ENCODE measurements around the gene TALDO1. TPM values are rescaled to one million over a fixed set of nuclear protein-coding genes. Genes with fewer than 3 reads are reported as not detected.

Gene TALDO1
- polyA plus RNA-seq, 1 of the 3 experiments (the other 2 are of a cell fraction), result 103 TPM

DNA sequence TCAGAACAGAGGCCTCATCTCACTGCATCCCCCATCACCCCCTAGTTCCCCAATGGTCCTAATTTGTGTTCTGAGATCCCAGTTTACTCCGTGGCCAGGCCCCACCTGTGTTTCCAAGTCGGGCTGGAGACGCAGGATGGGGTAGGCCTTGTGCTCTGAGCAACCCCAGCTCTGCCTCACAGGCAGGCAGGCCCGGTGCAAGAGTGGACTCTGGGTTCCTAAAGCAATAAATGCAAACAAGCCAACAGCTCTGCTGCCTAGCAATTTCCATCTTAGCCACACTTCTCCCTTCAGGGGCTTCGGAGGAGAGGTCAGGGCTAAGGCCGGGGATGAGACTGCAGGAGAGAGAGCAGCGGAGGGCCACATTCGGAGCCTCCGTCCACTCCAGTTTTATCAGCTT, 43.8 kb upstream of the TALDO1 start:
- H3K9me3 ChIP-seq, result no peaks in the 10 kb centered on the region
- H3K9me2 ChIP-seq, result no peaks in the 10 kb centered on the region
- H3K36me3 ChIP-seq (replicated peaks in 1 of 2; ENCODE audit: control insufficient read depth in 1 of 2, insufficient read depth in 2 of 2, low read length in 1 of 2), result peaks cover 0 to 3% of the 10 kb centered on the region in 2 experiments
- no peaks in the 10 kb centered on the region for H4K20me1 ChIP-seq (ENCODE audit: insufficient read depth)
- POLR2A ChIA-PET, result no interaction called here
- CTCF ChIA-PET, result interaction anchor here (1.5 to 3.9 kb wide), 3 partner anchors 20 to 24 kb away, joined by 3 to 22 read pairs (median 7); no protein-coding TSS in a partner anchor
- no peaks in the 10 kb centered on the region for H3F3A ChIP-seq (replicated peaks; ENCODE audit: insufficient read depth)
- TF ChIP-seq GATA2 (CRISPR knock-in tag; IDR thresholded peaks at IDR 0.05) (no peak), NRF1 (IDR thresholded peaks at IDR 0.05; ENCODE audit: low read depth, low read length) (no peak), GABPA (IDR thresholded peaks at IDR 0.05; ENCODE audit: low read depth) (no peak), RCOR1 (IDR thresholded peaks at IDR 0.05; ENCODE audit: low read length) (no peak), ELF1 (IDR thresholded peaks at IDR 0.05) (no peak)
- TF ChIP-seq, protein P1, sequence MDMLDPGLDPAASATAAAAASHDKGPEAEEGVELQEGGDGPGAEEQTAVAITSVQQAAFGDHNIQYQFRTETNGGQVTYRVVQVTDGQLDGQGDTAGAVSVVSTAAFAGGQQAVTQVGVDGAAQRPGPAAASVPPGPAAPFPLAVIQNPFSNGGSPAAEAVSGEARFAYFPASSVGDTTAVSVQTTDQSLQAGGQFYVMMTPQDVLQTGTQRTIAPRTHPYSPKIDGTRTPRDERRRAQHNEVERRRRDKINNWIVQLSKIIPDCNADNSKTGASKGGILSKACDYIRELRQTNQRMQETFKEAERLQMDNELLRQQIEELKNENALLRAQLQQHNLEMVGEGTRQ (IDR thresholded peaks at IDR 0.05; ENCODE audit: borderline replicate concordance, low read depth, low read length), result no peak
- TF ChIP-seq, protein P2, sequence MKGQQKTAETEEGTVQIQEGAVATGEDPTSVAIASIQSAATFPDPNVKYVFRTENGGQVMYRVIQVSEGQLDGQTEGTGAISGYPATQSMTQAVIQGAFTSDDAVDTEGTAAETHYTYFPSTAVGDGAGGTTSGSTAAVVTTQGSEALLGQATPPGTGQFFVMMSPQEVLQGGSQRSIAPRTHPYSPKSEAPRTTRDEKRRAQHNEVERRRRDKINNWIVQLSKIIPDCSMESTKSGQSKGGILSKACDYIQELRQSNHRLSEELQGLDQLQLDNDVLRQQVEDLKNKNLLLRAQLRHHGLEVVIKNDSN (IDR thresholded peaks at IDR 0.05; ENCODE audit: borderline replicate concordance, low read depth), result no peak
- H3K79me2 ChIP-seq (ENCODE audit: insufficient read depth), result peaks cover 5% of the 10 kb centered on the region; the same call in 1 of the 2 replicates
- H3K4me3 ChIP-seq (ENCODE audit: low read depth in 2 of 2, low read length in 1 of 2), result no peak overlapping the region
- H3K9ac ChIP-seq, result no peak overlapping the region
- no peak overlapping the region for H3K27ac ChIP-seq (ENCODE audit: low read depth in 2 of 2, low read length in 1 of 2)
- H3K4me1 ChIP-seq (ENCODE audit: control insufficient read depth in 1 of 2, insufficient read depth in 2 of 2, low read depth in 1 of 2, low read length in 1 of 2), result peaks cover 0 to 2% of the 10 kb centered on the region in 2 experiments; a peak in 1 of 4 replicates
- WGBS (ENCODE audit: low lambda C conversion rate), result 92% methylated on average over 9 of the region's 9 CpGs
- H3K4me2 ChIP-seq, result no peak overlapping the region
- DNase-seq, result no peak
- H2AFZ ChIP-seq (ENCODE audit: low read depth), result no peak overlapping the region
- no peaks in the 10 kb centered on the region for H3K27me3 ChIP-seq (ENCODE audit: insufficient read depth)

DNA sequence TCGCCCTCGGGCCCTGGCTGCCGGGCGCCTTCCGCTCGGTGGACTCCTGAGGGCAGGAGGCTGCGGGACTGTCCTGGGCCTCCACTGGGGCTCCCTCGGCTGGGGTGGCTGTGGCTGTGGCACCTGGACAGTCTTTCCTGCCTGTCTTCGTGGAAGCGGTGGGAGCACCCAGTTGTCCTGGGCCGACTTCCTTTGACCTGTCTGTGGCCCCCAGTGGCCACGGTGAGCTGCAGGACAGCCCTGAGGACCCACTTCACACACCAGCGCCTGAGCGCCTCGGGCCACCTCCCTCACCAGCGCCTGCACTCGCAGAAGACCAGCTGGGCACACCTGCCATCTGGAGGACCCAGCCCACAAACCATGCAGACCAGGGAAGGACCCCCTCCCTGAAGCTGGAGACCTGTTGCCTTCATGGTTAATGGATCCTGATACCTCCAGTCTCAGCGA, 43.0 kb upstream of the TALDO1 start:
- H3K9me3 ChIP-seq, result no peaks in the 10 kb centered on the region
- no peak overlapping the region for H3K27ac ChIP-seq (ENCODE audit: low read depth in 2 of 2, low read length in 1 of 2)
- H4K20me1 ChIP-seq (ENCODE audit: insufficient read depth), result no peaks in the 10 kb centered on the region
- peaks cover 0 to 2% of the 10 kb centered on the region in 2 experiments; a peak in 1 of 4 replicates for H3K4me1 ChIP-seq (ENCODE audit: control insufficient read depth in 1 of 2, insufficient read depth in 2 of 2, low read depth in 1 of 2, low read length in 1 of 2)
- H2AFZ ChIP-seq (ENCODE audit: low read depth), result no peak overlapping the region
- ChIA-PET POLR2A (interaction anchor here (1.6 kb wide), 1 partner anchor 8 kb away, joined by 6 read pairs; the partner anchor contains the start of gene TMEM80), CTCF (interaction anchor here (1.1 to 3.9 kb wide), 3 partner anchors 8 to 24 kb away, joined by 5 to 22 read pairs (median 7); partner anchors contain the start of gene TMEM80)
- H3K4me3 ChIP-seq (ENCODE audit: low read depth in 2 of 2, low read length in 1 of 2), result no peak overlapping the region
- H3K36me3 ChIP-seq (replicated peaks in 1 of 2; ENCODE audit: control insufficient read depth in 1 of 2, insufficient read depth in 2 of 2, low read length in 1 of 2), result peaks cover 0 to 3% of the 10 kb centered on the region in 2 experiments
- H3F3A ChIP-seq (replicated peaks; ENCODE audit: insufficient read depth), result no peaks in the 10 kb centered on the region
- H3K4me2 ChIP-seq, result no peak overlapping the region
- no peaks in the 10 kb centered on the region for H3K27me3 ChIP-seq (ENCODE audit: insufficient read depth)
- DNase-seq, result no peak
- 92% methylated on average over 9 of the region's 18 CpGs for WGBS (ENCODE audit: low lambda C conversion rate)
- no peak overlapping the region for H3K9ac ChIP-seq
- peaks cover 4% of the 10 kb centered on the region; the same call in 1 of the 2 replicates for H3K79me2 ChIP-seq (ENCODE audit: insufficient read depth)
- no peaks in the 10 kb centered on the region for H3K9me2 ChIP-seq
- TF ChIP-seq POLR2AphosphoS5 (IDR thresholded peaks at IDR 0.05; ENCODE audit: low read depth, low read length) (no peak), RFX5 (IDR thresholded peaks at IDR 0.05; ENCODE audit: low read length) (no peak), SIN3A (IDR thresholded peaks at IDR 0.05; ENCODE audit: borderline replicate concordance, low read depth, low read length) (no peak), FOSL2 (IDR thresholded peaks at IDR 0.05; ENCODE audit: borderline replicate concordance, low read depth) (no peak), SMC3 (IDR thresholded peaks at IDR 0.05; ENCODE audit: low read depth, low read length) (no peak), TAF1 (IDR thresholded peaks at IDR 0.05; ENCODE audit: borderline replicate concordance, low read depth, low read length) (no peak), MEF2A (IDR thresholded peaks at IDR 0.05; ENCODE audit: borderline replicate concordance, low read depth) (no peak)
- TF ChIP-seq, protein P3, sequence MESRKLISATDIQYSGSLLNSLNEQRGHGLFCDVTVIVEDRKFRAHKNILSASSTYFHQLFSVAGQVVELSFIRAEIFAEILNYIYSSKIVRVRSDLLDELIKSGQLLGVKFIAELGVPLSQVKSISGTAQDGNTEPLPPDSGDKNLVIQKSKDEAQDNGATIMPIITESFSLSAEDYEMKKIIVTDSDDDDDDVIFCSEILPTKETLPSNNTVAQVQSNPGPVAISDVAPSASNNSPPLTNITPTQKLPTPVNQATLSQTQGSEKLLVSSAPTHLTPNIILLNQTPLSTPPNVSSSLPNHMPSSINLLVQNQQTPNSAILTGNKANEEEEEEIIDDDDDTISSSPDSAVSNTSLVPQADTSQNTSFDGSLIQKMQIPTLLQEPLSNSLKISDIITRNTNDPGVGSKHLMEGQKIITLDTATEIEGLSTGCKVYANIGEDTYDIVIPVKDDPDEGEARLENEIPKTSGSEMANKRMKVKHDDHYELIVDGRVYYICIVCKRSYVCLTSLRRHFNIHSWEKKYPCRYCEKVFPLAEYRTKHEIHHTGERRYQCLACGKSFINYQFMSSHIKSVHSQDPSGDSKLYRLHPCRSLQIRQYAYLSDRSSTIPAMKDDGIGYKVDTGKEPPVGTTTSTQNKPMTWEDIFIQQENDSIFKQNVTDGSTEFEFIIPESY (IDR thresholded peaks at IDR 0.05; ENCODE audit: borderline replicate concordance, low read depth), result no peak
- TF ChIP-seq, protein P2 (IDR thresholded peaks at IDR 0.05; ENCODE audit: borderline replicate concordance, low read depth), result no peak
- TF ChIP-seq, protein P4, sequence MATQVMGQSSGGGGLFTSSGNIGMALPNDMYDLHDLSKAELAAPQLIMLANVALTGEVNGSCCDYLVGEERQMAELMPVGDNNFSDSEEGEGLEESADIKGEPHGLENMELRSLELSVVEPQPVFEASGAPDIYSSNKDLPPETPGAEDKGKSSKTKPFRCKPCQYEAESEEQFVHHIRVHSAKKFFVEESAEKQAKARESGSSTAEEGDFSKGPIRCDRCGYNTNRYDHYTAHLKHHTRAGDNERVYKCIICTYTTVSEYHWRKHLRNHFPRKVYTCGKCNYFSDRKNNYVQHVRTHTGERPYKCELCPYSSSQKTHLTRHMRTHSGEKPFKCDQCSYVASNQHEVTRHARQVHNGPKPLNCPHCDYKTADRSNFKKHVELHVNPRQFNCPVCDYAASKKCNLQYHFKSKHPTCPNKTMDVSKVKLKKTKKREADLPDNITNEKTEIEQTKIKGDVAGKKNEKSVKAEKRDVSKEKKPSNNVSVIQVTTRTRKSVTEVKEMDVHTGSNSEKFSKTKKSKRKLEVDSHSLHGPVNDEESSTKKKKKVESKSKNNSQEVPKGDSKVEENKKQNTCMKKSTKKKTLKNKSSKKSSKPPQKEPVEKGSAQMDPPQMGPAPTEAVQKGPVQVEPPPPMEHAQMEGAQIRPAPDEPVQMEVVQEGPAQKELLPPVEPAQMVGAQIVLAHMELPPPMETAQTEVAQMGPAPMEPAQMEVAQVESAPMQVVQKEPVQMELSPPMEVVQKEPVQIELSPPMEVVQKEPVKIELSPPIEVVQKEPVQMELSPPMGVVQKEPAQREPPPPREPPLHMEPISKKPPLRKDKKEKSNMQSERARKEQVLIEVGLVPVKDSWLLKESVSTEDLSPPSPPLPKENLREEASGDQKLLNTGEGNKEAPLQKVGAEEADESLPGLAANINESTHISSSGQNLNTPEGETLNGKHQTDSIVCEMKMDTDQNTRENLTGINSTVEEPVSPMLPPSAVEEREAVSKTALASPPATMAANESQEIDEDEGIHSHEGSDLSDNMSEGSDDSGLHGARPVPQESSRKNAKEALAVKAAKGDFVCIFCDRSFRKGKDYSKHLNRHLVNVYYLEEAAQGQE (IDR thresholded peaks at IDR 0.05; ENCODE audit: low read depth, low read length), result no peak
- TF ChIP-seq, protein P5, sequence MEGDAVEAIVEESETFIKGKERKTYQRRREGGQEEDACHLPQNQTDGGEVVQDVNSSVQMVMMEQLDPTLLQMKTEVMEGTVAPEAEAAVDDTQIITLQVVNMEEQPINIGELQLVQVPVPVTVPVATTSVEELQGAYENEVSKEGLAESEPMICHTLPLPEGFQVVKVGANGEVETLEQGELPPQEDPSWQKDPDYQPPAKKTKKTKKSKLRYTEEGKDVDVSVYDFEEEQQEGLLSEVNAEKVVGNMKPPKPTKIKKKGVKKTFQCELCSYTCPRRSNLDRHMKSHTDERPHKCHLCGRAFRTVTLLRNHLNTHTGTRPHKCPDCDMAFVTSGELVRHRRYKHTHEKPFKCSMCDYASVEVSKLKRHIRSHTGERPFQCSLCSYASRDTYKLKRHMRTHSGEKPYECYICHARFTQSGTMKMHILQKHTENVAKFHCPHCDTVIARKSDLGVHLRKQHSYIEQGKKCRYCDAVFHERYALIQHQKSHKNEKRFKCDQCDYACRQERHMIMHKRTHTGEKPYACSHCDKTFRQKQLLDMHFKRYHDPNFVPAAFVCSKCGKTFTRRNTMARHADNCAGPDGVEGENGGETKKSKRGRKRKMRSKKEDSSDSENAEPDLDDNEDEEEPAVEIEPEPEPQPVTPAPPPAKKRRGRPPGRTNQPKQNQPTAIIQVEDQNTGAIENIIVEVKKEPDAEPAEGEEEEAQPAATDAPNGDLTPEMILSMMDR (IDR thresholded peaks at IDR 0.05), result no peak

All from SK-N-SH (cell line).